ENCODE data around the gene TMEM200A.
A peak's percentile ranks its signal among the peaks of the same experiment; 100 is the strongest.

TMEM200A gene

DNA sequence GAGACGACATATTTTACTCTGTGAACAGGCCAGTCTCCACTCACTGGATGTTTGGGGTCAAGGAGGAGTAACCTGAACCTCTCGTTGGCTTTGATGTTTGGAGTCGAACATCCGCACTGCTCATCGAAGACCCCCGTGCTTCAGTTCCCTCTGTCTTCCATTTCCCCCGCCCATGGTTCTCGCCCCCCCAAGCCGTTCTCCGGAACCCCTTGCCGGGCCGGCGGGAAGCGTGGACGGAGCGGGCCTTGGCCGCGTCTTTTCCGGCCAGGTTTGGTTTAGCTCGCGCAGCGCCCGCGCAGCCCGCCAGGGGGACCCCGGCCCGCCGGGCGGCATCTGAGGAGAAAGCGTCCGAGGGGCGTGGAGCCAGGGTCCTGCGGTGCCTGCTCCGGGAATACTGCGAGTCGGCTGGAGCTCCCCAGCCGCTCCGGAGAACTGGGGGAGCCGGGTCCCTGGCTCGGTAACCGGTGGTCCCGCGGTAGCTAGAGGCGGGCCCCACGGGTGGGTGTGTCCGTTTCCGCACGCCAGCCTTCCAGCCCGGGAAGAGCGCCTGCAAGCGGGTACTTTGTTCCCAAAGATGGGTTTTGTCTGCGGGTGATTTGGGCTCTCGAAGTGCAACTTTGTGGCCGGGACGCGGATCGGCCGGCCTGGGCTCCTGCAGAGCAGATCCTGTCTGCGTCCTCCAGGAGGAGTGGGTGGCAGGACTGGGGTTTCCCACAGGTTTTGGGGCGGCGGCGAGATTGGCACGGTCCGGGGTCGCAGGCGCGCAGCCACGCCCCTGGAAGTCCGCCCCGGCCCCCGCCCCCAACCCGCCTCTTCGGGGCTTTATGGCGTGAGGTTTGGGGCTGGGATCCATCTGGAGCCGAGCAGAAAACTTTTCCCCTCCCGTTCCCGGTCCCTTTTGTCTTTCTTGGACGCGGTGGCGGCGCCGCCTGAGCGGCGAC is at the start of gene TMEM200A:
TSS of gene TMEM200A (plus strand) at position 852 of the 941 bp plus-strand sequence. CDS start 74,406 bp downstream, outside the sequence.
- Mint-ChIP-seq H3K27me3 (ENCODE audit: low read depth, poor library complexity) (peaks cover 68% of the 10 kb centered on the region), H3K36me3 (ENCODE audit: low read depth) (no peaks in the 10 kb centered on the region), H3K4me3 (peak within 1 kb of the TSS; percentile 80), H3K9me3 (no peaks in the 10 kb centered on the region), H3K4me1 (peaks cover 6% of the 10 kb centered on the region), H3K27ac (no peak within 1 kb of the TSS)
- TF ChIP-seq CTCF (IDR thresholded peaks at IDR 0.05) = peak; percentile 76
- peak; percentile 89 for DNase-seq

DNA sequence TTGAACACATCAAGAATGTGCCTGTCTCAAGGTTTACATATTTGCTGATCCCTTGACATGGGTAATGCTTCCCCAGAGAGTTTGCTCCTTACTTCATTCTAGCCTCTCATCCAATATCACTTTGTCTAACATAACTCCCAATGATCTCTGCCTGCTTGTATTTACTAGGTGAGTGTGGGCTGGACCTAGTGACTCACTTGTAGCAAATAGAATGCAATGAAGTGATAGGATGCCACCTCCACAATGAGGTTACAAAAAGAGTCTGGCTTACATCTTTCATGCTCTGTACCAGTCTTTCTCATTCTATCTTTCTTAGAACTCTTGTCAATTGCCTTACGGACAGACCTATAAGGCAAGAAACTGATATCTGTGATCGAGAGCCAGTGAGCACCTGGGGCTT is 44.9 kb upstream of the TMEM200A start:
- Mint-ChIP-seq H3K27me3 (ENCODE audit: low read depth, poor library complexity) (no peaks in the 10 kb centered on the region), H3K27ac (no peak overlapping the region), H3K9me3 (no peaks in the 10 kb centered on the region), H3K36me3 (ENCODE audit: low read depth) (no peaks in the 10 kb centered on the region), H3K4me1 (no peaks in the 10 kb centered on the region), H3K4me3 (no peak overlapping the region)
- TF ChIP-seq CTCF (IDR thresholded peaks at IDR 0.05) = no peak
- no peak for DNase-seq

- Mint-ChIP-seq H3K4me1 (no peaks in the 10 kb centered on the region), H3K27ac (no peak overlapping the region), H3K4me3 (no peak overlapping the region), H3K9me3 (no peaks in the 10 kb centered on the region), H3K27me3 (ENCODE audit: low read depth, poor library complexity) (no peaks in the 10 kb centered on the region), H3K36me3 (ENCODE audit: low read depth) (no peaks in the 10 kb centered on the region)
- peak; percentile 87 for TF ChIP-seq CTCF (IDR thresholded peaks at IDR 0.05)
- DNase-seq = peak; percentile 33
These were observed 43.0 kb upstream of the TMEM200A start for GRCh38 chr6:130322673-130323268.

- Mint-ChIP-seq H3K27me3 (ENCODE audit: low read depth, poor library complexity) (no peaks in the 10 kb centered on the region), H3K4me1 (no peaks in the 10 kb centered on the region), H3K9me3 (no peaks in the 10 kb centered on the region), H3K4me3 (no peak overlapping the region), H3K27ac (no peak overlapping the region), H3K36me3 (ENCODE audit: low read depth) (no peaks in the 10 kb centered on the region)
- no peak for DNase-seq
- no peak for TF ChIP-seq CTCF (IDR thresholded peaks at IDR 0.05)
These were observed 41.2 kb upstream of the TMEM200A start for GRCh38 chr6:130324657-130325056.

GRCh38 chr6:130326496-130326895 is 39.3 kb upstream of the TMEM200A start:
- no peaks in the 10 kb centered on the region for H3K36me3 Mint-ChIP-seq (ENCODE audit: low read depth)
- H3K9me3 Mint-ChIP-seq = no peaks in the 10 kb centered on the region
- no peak for TF ChIP-seq CTCF (IDR thresholded peaks at IDR 0.05)
- H3K27me3 Mint-ChIP-seq (ENCODE audit: low read depth, poor library complexity) = no peaks in the 10 kb centered on the region
- no peak for DNase-seq
- no peak overlapping the region for H3K27ac Mint-ChIP-seq
- H3K4me3 Mint-ChIP-seq = no peak overlapping the region
- no peaks in the 10 kb centered on the region for H3K4me1 Mint-ChIP-seq

Data from nephron progenitor cell (in vitro differentiated cells).